Neural cell (in vitro differentiated cells): ENCODE measurements around the gene GYS2.

Source experiments
- CTCF ChIP-seq: fragments of 450-650 bp; IDR thresholded peaks from 2 replicates; pipeline ENCODE4 v1.5.1; 2014; ENCODE audit warnings: antibody characterized with exemption, mild to moderate bottlenecking, moderate library complexity; ENCODE audit not compliant: poor library complexity, severe bottlenecking
- EP300 ChIP-seq: fragments of 450-650 bp; conservative IDR thresholded peaks from 2 replicates; pipeline ENCODE4 v1.6.1; 2014; ENCODE audit warnings: antibody characterized with exemption, mild to moderate bottlenecking, moderate library complexity; ENCODE audit not compliant: poor library complexity, severe bottlenecking
- EZH2 ChIP-seq: fragments of 200-600, 300-800 bp; shearing (Covaris generic), sonication (generic); IDR thresholded peaks from 2 replicates; pipeline ENCODE4 v1.6.1; 2014; ENCODE audit warnings: antibody characterized with exemption, low read length, borderline replicate concordance, mild to moderate bottlenecking; ENCODE audit not compliant: insufficient read depth, poor library complexity, severe bottlenecking
- MXI1 ChIP-seq: fragments of 450-650 bp; conservative IDR thresholded peaks from 2 replicates; pipeline ENCODE4 v1.6.1; 2014; ENCODE audit warnings: antibody characterized with exemption, mild to moderate bottlenecking; ENCODE audit not compliant: poor library complexity, severe bottlenecking
- POLR2AphosphoS5 ChIP-seq: IDR thresholded peaks from 2 replicates; pipeline ENCODE4 v1.6.1; 2012
- RAD21 ChIP-seq: fragments of 450-650 bp; conservative IDR thresholded peaks from 2 replicates; pipeline ENCODE4 v1.6.1; 2014; ENCODE audit warnings: antibody characterized with exemption, mild to moderate bottlenecking, moderate library complexity
- REST ChIP-seq: IDR thresholded peaks from 2 replicates; pipeline ENCODE4 v1.6.1; 2012; ENCODE audit warnings: borderline replicate concordance
- SMC3 ChIP-seq: fragments of 450-650 bp; conservative IDR thresholded peaks from 2 replicates; pipeline ENCODE4 v1.6.1; 2014; ENCODE audit warnings: antibody characterized with exemption, mild to moderate bottlenecking, moderate library complexity; ENCODE audit not compliant: poor library complexity

GRCh38 chr12:21606175-21606574 is 1.5 kb upstream of the GYS2 start:
- TF ChIP-seq EZH2 (no peak), REST (no peak), MXI1 (no peak), CTCF (no peak), SMC3 (no peak), RAD21 (no peak), EP300 (no peak), POLR2AphosphoS5 (no peak)
